ENCODE data around the gene EEF1E1.

GRCh38 chr6:8043221-8043620 is 59.1 kb downstream of the EEF1E1 start:
- TF ChIP-seq EZH2 (IDR thresholded peaks at IDR 0.05) = no peak
- TF ChIP-seq POLR2AphosphoS5 (IDR thresholded peaks at IDR 0.05; ENCODE audit: borderline replicate concordance, low read depth, low read length) = no peak
- TF ChIP-seq FOXP2 (optimal IDR thresholded peaks at IDR 0.05; ENCODE audit: control extremely low read depth, extremely low read length, insufficient read depth) = no peak
